KG1 (cell line): Measurements from ENCODE around the gene THOC2.
"Not testable (repeated sequence)": the region's sequence is repeated elsewhere in the genome, so short reads cannot be mapped to it uniquely, and the experiment has no call there.

Source experiments
- DNase-seq: peaks from one replicate; lab custom pipeline; 2025; lab: John Stamatoyannopoulos, UW

Gene THOC2

DNA sequence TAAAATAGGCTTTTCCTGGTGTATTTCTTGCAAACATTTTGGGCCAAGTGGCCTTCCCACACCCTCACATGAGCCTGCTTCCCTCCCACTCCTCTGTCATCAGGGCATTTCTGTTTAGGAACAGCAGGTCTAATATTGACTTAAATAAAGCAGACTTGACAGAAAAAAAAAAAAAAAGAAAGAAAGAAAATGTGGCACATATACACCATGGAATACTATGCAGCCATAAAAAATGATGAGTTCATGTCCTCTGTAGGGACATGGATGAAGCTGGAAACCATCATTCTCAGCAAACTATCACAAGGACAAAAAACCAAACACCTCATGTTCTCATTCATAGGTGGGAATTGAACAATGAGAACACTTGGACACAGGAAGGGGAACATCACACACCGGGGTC, 2.3 kb upstream of the THOC2 start:
- not testable (repeated sequence) for DNase-seq

DNA sequence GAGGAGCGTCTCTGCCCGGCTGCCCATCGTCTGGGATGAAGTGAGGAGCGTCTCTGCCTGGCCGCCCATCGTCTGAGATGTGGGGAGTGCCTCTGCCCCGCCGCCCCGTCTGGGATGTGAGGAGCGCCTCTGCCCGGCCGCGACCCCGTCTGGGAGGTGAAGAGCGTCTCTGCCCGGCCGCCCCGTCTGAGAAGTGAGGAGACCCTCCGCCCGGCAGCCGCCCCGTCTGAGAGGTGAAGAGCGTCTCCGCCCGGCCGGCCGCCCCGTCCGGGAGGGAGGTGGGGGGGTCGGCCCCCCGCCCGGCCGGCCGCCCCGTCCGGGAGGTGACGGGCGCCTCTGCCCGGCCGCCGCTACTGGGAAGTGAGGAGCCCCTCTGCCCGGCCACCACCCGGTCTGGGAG, 1.2 kb upstream of the THOC2 start:
- DNase-seq, result not testable (repeated sequence)

DNA sequence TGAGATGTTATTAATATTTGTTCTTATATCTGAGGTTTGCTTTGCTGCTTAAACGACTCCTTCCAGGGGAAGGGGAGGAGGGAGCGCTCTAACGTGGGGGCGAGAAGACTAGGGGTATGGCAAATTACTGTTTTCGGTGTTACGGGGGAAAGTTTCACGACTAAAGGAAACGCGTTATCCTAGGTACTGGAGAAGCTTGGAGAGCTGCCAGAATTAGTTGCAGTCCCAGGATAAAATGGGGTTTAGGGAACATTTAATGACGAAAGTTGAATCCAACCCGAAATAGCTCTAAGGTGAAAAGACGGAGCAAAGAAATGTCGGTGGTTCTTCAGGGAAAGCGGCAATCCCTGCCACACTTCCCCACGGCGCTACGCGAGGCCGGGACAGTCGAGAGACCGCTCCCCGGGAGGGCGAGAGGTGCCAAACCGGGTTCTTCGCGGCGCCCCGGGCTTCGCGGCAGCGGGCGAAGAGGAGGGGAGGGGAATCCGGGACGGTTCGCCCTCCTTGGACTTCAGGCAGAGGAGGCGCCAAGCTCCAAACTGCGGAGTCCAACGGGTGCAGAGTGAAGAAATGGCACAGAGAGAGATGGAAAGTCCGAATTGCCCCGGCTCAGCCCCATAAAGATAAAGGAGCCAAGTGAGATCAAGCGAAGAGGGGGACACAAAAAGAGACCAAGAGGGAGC, 724 bp downstream of the THOC2 start:
- no peak for DNase-seq

DNA sequence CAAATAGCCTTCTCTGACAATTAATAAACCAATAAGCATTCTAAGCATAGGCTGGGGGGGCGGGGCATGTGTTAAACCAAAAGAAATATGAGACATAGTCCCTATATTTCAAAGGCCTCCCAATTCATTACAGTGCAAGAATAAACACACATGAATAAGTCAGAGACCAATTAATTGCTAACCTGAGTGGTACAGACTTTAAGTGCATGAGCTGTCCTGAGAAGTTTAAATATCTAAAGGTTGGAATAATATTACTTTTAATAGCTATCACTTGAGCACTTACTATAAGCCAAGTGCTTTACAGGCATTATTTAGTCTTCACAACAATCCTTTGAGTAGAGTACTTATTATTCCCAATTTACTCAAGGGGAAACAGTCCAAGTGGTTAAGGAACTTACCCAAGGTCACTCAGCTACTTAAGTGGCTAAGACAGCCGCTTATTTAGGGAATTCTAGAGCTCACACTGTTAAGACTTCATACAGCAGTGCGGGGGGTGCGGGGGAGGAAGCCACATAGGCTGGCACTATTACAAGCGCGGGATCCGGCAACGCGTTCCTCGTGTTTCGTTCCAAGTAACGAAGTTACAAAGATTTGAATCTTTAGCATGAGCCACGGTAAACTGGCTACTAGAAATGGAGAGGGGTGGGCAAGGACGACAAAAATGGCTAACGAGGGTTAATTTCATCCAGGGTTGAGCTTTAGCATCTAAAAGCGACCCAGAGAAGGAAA, 1.4 kb downstream of the THOC2 start:
- DNase-seq, result no peak

DNA sequence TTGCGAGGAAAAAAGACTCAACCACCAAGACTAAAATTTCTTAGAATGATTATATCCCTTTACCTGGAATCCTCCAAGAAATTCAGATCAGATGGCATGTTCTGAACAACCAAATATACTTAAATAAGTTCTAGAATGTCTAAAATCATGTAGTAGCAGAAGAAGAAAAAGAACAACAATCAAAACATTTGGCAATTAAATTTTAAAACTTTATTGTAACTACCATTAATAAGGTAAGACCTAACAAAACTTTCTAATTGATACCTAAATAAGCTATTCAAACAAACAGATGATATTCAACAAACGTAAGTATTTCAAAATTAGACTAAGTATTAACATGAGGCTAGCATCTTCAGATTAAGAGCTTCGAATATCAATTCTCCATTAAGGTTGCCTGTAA, 4.3 kb downstream of the THOC2 start:
- DNase-seq, result no peak

DNA sequence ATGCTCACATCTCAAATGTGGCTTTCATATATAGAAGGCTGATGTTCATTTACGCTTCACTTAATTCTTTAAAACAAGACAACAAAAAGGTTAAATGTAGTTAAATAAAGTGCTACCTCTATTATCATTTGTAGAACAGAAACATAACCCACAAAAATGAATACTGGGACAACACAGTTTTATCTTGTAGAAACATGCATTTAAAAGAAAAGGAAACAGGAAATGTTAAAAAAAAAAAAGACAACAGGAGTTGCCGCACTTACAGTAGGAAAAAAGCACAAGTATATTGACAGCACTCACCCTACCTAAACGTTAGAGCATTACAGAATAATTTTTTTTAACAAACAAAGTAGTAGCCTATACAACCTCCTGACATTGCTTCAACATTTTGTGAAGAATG, 4.8 kb downstream of the THOC2 start:
- DNase-seq, result no peak

DNA sequence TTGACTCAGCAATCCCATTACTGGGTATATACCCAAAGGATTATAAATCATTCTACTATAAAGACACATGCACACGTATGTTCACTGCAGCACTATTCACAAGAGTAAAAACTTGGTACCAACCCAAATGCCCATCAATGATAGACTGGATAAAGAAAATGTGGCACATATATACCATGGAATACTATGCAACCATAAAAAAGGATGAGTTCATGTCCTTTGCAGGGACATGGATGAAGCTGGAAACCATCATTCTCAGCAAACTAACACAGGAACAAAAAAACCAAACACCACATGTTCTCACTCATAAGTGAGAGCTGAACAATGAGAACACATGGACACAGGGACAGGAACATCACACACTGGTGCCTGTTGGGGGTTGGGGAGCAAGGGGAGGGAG, 10.7 kb downstream of the THOC2 start:
- not testable (repeated sequence) for DNase-seq

DNA sequence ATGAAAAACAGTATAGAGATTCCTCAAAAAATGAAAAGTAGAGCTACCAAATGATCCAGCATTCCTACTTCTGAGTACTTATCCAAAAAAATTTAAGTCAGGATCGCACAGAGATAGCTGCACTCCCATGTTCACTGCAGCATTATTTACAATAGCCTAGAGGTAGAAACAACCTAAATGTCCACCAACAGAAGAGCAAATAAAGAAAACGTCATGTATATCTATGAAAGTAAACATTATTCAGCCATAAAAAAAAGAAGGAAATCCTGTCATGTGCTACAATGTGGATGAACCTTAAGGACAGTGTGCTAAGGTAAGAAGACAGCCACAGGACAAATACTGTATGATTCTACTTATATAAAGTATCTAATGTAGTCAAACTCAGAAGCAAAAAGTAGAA, 12.4 kb downstream of the THOC2 start:
- DNase-seq, result no peak

DNA sequence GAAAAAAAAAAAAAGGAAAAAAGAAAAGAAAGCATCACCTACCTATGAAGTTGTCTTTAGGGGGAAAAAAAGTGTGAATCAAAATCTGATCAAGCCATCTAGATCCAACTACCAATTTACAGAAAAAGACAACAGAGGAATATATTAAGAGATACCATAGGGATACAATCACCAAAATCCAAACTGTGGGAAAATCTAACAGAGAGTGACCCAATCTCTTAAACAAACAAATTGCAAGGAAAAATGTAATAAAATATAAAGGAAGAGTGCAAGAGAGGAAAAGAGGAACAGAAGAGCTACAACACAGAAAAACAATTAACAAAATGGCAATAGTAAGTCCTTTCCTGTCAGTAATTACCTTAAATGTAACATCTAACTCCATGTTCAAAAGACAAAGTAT, 19.0 kb downstream of the THOC2 start:
- no peak for DNase-seq

DNA sequence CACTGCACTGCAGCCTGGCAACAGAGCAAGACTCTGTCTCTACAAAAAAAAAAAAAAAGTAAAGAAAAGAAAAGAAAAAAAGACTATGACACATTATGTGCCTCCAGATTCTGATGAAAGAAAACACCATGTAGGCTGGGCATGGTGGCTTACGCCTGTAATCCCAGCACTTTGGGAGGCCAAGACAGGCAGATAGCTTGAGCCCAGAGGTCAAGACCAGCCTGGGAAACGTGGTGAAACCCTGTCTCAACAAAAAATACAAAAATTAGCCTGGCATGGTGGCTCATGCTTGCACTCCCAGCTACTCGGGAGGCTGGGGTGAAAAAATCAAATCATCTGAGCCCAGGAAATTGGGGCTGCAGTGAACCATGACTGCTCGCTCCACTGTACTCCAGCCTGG, 19.4 kb downstream of the THOC2 start:
- no peak for DNase-seq

DNA sequence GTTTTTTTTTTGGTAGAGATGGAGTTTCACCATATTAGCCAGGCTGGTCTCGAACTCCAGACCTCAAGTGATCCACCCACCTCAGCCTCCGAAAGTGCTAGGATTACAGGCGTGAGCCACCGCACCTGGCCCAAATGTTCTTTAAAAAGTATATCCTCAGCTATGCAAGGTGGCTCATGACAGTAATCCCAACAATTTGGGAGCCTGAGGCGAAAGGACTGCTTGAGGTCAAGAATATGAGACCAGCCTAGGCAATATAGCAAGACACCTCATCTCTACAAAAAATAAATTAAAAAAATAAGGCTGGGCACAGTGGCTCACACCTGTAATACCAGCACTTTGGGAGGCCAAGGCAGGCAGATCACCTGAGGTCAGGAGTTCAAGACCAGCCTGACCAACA, 21.7 kb downstream of the THOC2 start:
- not testable (repeated sequence) for DNase-seq

DNA sequence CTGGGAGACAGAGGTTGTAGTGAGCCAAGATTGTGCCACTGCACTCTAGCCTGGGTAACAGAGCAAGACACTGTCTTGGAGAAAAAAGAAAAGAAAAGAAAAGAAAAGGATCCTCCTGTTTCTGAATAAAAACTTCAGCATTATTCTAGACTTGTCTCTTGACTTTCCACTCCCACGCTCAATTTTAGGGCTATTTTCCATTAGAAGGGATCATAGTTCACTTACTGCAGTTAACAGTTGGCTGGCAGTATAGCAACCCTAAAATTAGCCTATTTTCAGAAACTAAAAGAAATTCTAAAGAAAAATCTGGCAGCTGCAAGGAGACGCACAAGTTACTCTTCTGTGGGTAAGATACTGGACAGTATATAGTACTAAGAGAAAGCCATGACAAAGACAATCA, 28.1 kb downstream of the THOC2 start:
- no peak for DNase-seq

DNA sequence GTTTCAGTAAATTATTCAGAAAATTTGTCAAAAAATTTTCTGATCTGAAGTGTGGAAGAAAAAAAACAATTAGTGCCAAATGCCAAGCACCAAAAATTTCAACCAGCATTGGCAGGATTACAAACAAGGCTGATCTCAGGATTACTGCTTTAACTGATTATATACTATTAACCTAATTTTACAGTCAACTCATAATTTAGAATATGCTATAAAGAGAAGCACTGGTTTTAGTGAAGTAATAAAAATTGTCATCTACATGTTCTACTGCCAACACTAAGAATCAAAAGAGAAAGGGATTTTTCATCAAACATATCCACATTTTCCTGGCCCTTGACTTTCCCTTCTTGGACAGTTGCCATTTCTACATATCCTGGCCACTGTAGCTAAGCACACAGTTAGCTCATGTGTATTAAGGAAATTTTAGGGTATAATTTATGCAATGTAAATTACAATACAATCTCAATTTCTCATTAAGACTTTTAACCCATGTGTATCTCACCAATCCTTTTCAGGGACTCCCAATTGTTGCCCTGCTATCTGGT, 33.8 kb downstream of the THOC2 start:
- no peak for DNase-seq

DNA sequence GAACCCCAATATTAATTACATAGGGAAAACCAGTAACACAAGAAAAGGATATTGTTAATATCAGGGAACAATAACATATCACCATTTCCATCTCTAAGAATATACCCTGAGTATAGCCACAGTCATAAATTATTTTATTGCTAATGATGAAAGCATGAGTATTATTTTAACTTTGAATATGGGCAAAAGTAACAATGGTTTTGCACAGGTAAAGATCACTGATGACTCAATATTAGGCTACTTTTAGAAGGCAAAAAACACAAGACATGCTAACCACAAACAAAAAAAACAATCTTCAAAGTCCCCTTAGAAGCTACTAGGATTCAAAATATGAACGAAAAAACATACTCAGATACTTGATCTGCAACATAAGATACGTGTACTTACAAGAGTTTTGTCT, 36.5 kb downstream of the THOC2 start:
- DNase-seq, result no peak

DNA sequence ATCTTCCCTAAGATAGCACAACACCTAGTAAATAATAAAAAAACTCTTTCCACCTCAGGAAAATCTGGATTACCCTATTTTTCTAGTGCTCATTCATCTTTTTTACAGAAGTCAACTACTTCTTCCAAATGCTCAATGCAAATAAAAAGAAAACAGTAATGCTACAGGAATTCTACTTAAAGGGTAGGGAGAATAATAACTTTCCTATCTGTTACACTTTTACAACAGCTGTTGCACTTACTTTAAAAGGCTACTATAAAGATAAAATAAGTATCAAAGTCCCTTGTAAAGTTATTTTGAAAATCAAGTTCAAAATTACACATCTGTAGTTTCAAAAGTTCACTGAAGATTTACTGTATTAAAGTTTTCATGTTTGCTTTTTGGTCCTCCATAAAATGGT, 37.6 kb downstream of the THOC2 start:
- DNase-seq, result no peak

DNA sequence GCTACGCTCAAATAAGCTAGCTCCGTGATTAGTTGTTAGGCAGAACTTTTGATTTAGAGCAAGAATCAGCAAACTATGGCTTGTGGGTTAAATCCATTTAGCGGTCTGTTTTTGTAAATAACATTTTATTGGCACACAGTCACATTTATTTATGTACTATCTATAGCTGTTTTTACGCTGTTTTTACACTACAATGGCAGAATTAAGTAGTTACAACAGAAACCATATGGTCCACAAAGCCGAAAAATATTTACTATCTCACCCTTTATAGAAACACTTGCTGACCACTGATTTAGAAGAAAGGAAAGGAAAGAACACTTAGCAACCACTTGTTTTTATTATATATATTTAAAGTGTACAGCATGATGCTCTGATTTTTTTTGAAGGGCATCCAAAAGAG, 41.1 kb downstream of the THOC2 start:
- DNase-seq, result no peak

DNA sequence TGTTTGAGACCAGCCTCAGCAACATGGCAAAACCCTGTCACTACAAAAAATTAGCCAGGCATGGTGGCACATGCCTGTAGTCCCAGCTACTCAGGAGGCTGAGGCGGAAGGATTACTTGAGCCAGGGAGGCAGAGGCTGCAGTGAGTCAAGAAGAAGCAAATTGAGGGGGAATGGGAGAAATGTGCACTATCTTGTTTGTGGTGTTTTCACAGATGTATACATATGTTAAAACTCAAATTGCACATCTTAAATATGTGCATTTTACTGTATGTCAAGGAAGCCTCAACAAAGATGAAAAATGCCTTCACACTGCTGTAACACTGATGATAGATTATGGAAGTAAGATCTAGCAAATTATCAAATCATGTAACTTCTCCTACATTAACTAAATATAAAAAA, 44.3 kb downstream of the THOC2 start:
- no peak for DNase-seq

DNA sequence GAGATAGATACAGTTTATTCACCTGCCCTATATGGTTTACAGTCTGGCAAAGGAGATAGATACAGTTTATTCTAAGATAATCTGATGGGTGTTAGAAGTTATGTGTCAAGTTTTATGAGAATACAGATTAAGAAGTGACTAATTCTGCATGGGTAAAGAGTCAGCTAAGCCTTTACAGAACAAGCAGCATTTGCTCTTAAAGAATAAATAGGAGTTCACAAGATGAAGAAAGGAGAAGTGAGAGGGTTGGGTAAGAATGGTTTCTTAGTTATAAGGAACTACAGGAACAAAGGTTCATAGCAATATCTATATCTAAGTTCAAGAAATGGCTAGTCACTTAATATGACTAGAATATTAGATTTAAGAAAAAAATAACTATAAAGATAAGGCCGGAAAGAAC, 47.6 kb downstream of the THOC2 start:
- no peak for DNase-seq

DNA sequence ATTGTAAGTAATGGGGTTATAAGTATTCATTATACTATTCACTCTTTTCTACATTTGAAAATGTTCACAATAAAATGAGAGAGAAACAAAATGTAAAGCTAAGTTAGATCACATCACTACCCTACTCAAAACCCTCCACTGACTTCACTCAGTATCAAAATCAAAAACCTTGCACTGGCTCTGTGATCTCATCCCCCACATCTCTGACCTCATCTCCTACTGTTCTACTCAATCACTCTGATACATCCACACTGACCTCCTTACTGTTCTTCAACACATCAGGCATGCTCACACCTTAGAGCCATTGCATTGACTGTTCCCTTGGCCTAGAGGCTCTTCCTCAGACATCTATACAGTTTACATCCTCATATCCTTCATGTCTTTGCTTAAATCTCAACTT, 50.7 kb downstream of the THOC2 start:
- DNase-seq, result no peak

DNA sequence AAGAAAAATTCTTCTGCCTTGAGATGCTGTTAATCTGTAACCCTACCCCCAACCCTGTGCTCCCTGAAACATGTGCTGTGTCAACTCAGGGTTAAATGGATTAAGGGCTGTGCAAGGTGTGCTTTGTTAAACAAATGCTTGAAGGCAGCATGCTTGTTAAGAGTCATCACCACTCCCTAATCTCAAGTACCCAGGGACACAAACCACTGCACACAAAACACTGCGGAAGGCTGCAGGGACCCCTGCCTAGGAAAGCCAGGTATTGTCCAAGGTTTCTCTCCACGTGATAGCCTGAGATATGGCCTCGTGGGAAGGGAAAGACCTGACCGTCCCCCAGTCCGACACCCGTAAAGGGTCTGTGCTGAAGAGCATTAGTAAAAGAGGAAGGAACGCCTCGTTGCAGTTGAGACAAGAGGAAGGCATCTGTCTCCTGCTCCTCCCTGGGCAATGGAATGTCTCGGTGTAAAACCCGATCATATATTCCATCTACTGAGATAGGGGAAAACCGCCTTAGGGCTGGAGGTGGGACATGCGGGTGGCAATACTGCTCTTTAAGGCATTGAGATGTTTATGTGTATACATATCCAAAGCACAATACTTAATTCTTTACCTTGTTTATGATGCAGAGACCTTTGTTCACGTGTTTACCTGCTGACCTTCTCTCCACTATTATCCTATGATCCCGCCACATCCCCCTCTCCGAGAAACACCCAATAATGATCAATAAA, 53.0 kb downstream of the THOC2 start:
- DNase-seq, result not testable (repeated sequence)

DNA sequence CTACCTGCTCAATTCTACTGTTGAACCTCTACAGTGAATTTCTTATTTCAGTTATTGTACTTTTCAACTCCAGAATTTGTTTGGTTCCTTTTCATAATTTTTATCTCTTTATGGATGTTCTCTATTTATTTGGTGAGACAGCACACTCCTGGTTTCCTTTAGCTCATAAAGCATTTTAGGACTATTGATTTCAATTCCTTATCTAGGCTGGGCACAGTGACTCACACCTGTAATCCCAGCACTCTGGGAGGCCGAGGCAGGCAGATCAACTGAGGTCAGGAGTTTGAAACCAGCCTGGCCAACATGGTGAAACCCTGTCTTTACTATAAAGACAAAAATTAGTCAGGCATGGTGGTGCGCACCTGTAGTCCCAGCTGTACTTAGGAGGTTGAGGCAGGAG, 57.7 kb downstream of the THOC2 start:
- DNase-seq, result no peak

DNA sequence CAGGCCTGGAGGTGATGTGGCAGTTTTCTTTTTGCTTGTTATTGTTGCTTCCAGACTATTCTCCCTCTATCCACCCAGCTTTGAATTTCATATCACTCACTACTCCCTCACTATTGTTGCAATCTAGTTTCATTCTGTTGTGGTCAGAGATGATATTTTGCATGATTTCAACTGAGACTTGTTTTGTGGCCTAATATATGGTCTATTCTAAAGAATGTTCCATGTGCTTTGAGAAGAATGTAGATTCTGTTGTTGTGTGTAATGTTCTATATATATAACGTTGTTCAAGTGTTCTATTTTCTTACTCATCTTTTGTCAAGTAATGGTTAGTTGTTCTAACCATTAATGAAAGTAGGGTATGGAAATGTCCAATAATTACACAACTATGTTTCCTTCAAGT, 59.0 kb downstream of the THOC2 start:
- no peak for DNase-seq

DNA sequence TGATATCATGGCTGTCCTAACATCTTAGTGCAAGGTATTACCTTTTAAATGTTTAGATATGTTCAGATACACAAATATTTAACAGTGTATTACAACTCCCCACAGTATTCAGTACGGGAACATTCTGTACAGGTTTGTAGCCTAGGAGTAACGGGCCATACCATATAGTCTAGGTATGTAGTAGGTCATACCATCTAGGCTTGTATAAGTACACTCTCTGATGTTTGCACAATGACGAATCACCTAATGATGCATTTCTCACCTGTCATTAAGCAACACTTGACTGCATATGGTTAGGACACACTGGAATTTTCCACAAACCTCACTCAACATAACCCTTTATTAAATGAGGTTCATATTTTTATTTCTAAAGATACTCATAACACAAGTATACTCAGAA, 67.7 kb downstream of the THOC2 start:
- no peak for DNase-seq
